SK-N-SH (cell line): ENCODE measurements around the gene CLCN1. TPM values are rescaled to one million over a fixed set of nuclear protein-coding genes. Genes with fewer than 3 reads are reported as not detected.

Experiments used
- CTCF ChIA-PET: fragments of 300-600, 350-600 bp; formaldehyde crosslinking; extraction: SDS; loops from one replicate; lab custom pipeline; 2021; lab: Yijun Ruan, JAX
- POLR2A ChIA-PET: fragments of 350-600 bp; sonication (Branson Sonifier 250); formaldehyde crosslinking; extraction: SDS; loops from one replicate; lab custom pipeline; 2020; ENCODE audit warnings: antibody characterized with exemption, inconsistent platforms; lab: Yijun Ruan, JAX
- DNase-seq: peaks from one replicate; pipeline ENCODE4 v3.0.0; 2012
- H2AFZ ChIP-seq: fragments of 200-600 bp; sonication (generic); 2 replicates; pipeline ENCODE4 v1.8.1; 2016; ENCODE audit warnings: antibody characterized with exemption, mild to moderate bottlenecking, low read depth
- H3F3A ChIP-seq: fragments of 200-600 bp; sonication (generic); replicated peaks from 2 replicates; pipeline ENCODE3; 2016; ENCODE audit warnings: antibody characterized with exemption, mild to moderate bottlenecking; ENCODE audit not compliant: insufficient read depth
- H3K27ac ChIP-seq, 2 experiments: fragments of 200-500 bp in 1 of 2; fragments of 200-600 bp in 1 of 2; sonication (Bioruptor generic) in 1 of 2; sonication (generic), shearing (Covaris generic) in 1 of 2; 2 replicates each; pipeline versions ENCODE4 v1.5.1 to v1.6.1; 2014 to 2016; ENCODE audit warnings: low read depth in 2 of 2, inconsistent platforms in 1 of 2, low read length in 1 of 2, mild to moderate bottlenecking in 1 of 2, mixed read lengths in 1 of 2
- H3K27me3 ChIP-seq: fragments of 200-600 bp; sonication (generic), shearing (Covaris generic); 2 replicates; pipeline ENCODE4 v1.6.1; 2016; ENCODE audit warnings: mixed run types; ENCODE audit not compliant: insufficient read depth
- H3K36me3 ChIP-seq, 2 experiments: fragments of 200-500 bp in 1 of 2; fragments of 200-600 bp in 1 of 2; sonication (Bioruptor generic) in 1 of 2; sonication (generic) in 1 of 2; replicated peaks in 1 of 2; 2 replicates each; pipeline versions ENCODE3 to v1.5.1; 2014 to 2016; ENCODE audit warnings: low read length in 1 of 2, mild to moderate bottlenecking in 1 of 2; ENCODE audit not compliant: insufficient read depth in 2 of 2, control insufficient read depth in 1 of 2
- H3K4me1 ChIP-seq, 2 experiments: fragments of 200-500 bp in 1 of 2; fragments of 200-600 bp in 1 of 2; sonication (Bioruptor generic) in 1 of 2; sonication (generic), shearing (Covaris generic) in 1 of 2; 2 replicates each; pipeline versions ENCODE4 v1.5.1 to v1.6.1; 2014 to 2016; ENCODE audit warnings: low read depth in 1 of 2, low read length in 1 of 2, mixed run types in 1 of 2; ENCODE audit not compliant: insufficient read depth in 2 of 2, control insufficient read depth in 1 of 2
- H3K4me2 ChIP-seq: fragments of 200-600 bp; sonication (generic), shearing (Covaris generic); 2 replicates; pipeline ENCODE4 v1.6.1; 2017; ENCODE audit warnings: mixed run types
- H3K4me3 ChIP-seq, 2 experiments: fragments of 200-500 bp in 1 of 2; fragments of 200-600 bp in 1 of 2; sonication (Bioruptor generic) in 1 of 2; sonication (generic), shearing (Covaris generic) in 1 of 2; 2 replicates each; pipeline versions ENCODE4 v1.5.1 to v1.8.1; 2014 to 2016; ENCODE audit warnings: low read depth in 2 of 2, inconsistent platforms in 1 of 2, low read length in 1 of 2, mild to moderate bottlenecking in 1 of 2, mixed read lengths in 1 of 2, moderate library complexity in 1 of 2
- H3K79me2 ChIP-seq: fragments of 200-600 bp; sonication (generic); 2 replicates; pipeline ENCODE4 v1.8.1; 2017; ENCODE audit warnings: mild to moderate bottlenecking; ENCODE audit not compliant: insufficient read depth
- H3K9ac ChIP-seq: fragments of 200-600 bp; sonication (generic); 2 replicates; pipeline ENCODE4 v1.6.1; 2017; ENCODE audit warnings: mixed run types
- H3K9me2 ChIP-seq: fragments of 200-600 bp; sonication (generic); 2 replicates; pipeline ENCODE4 v1.6.1; 2017; ENCODE audit warnings: mixed run types
- H3K9me3 ChIP-seq: fragments of 200-600 bp; sonication (generic); 2 replicates; pipeline ENCODE4 v1.6.1; 2017; ENCODE audit warnings: mixed run types, mild to moderate bottlenecking, moderate library complexity
- H4K20me1 ChIP-seq: fragments of 200-600 bp; sonication (generic); 2 replicates; pipeline ENCODE4 v1.6.1; 2017; ENCODE audit warnings: mild to moderate bottlenecking, mixed run types; ENCODE audit not compliant: insufficient read depth
- CHD2 ChIP-seq: fragments of 150-350 bp; IDR thresholded peaks from 2 replicates; pipeline ENCODE4 v1.6.1; 2018; ENCODE audit warnings: low read length; ENCODE audit not compliant: partially characterized antibody
- CTCF ChIP-seq: fragments of 200-600 bp; sonication (generic); IDR thresholded peaks from 2 replicates; pipeline ENCODE4 v1.6.1; 2017; ENCODE audit warnings: antibody characterized with exemption, mild to moderate bottlenecking, moderate library complexity
- EZH2phosphoT487 ChIP-seq: fragments of 200-600 bp; sonication (generic); IDR thresholded peaks from 2 replicates; pipeline ENCODE4 v1.6.1; 2017; ENCODE audit warnings: low read depth, mixed run types, mild to moderate bottlenecking, antibody characterized with exemption, moderate library complexity, borderline replicate concordance
- FOSL2 ChIP-seq: IDR thresholded peaks from 2 replicates; pipeline ENCODE4 v1.4.0; 2012; ENCODE audit warnings: low read depth, mild to moderate bottlenecking, moderate library complexity, borderline replicate concordance
- FOXM1 ChIP-seq: IDR thresholded peaks from 2 replicates; pipeline ENCODE4 v1.4.0; 2012; ENCODE audit warnings: low read depth, mild to moderate bottlenecking
- GABPA ChIP-seq: IDR thresholded peaks from 2 replicates; pipeline ENCODE4 v1.4.0; 2012; ENCODE audit warnings: low read depth, mild to moderate bottlenecking
- GATA2 ChIP-seq: sonication (generic); formaldehyde crosslinking; IDR thresholded peaks from 2 replicates; pipeline ENCODE4 v1.5.0; 2020; ENCODE audit warnings: mild to moderate bottlenecking, missing genetic modification reagents
- JUND ChIP-seq: IDR thresholded peaks from 2 replicates; pipeline ENCODE4 v1.4.0; 2012
- MEF2A ChIP-seq: IDR thresholded peaks from 2 replicates; pipeline ENCODE4 v1.4.0; 2012; ENCODE audit warnings: low read depth, borderline replicate concordance
- MXI1 ChIP-seq: IDR thresholded peaks from 2 replicates; pipeline ENCODE4 v1.6.1; 2012; ENCODE audit warnings: mild to moderate bottlenecking, low read depth, low read length, improper control_type of control experiment
- NFIC ChIP-seq: IDR thresholded peaks from 2 replicates; pipeline ENCODE4 v1.4.0; 2012; ENCODE audit warnings: borderline replicate concordance
- RAD21 ChIP-seq: IDR thresholded peaks from 2 replicates; pipeline ENCODE4 v1.6.1; 2012; ENCODE audit warnings: mild to moderate bottlenecking, low read length
- RCOR1 ChIP-seq: fragments of 150-350 bp; IDR thresholded peaks from 2 replicates; pipeline ENCODE4 v1.6.1; 2017; ENCODE audit warnings: antibody characterized with exemption, low read length
- SIN3A ChIP-seq: IDR thresholded peaks from 2 replicates; pipeline ENCODE4 v1.6.1; 2012; ENCODE audit warnings: low read depth, mild to moderate bottlenecking, low read length, moderate library complexity, borderline replicate concordance
- SMC3 ChIP-seq: IDR thresholded peaks from 2 replicates; pipeline ENCODE4 v1.6.1; 2012; ENCODE audit warnings: low read depth, low read length, improper control_type of control experiment
- TAF1 ChIP-seq: IDR thresholded peaks from 2 replicates; pipeline ENCODE4 v1.6.1; 2012; ENCODE audit warnings: low read depth, mild to moderate bottlenecking, low read length, moderate library complexity, borderline replicate concordance
- TCF12 ChIP-seq: IDR thresholded peaks from 2 replicates; pipeline ENCODE4 v1.4.0; 2012
- TEAD4 ChIP-seq: IDR thresholded peaks from 2 replicates; pipeline ENCODE4 v1.4.0; 2012; ENCODE audit warnings: mild to moderate bottlenecking, borderline replicate concordance; ENCODE audit not compliant: insufficient read depth
- USF2 ChIP-seq: fragments of 150-350 bp; IDR thresholded peaks from 2 replicates; pipeline ENCODE4 v1.6.1; 2017; ENCODE audit warnings: antibody characterized with exemption, low read length, low read depth, borderline replicate concordance
- WGBS: methylation state at CpG from one replicate; pipeline ENCODE4 v1.1.6; 2017; ENCODE audit warnings: low lambda C conversion rate; 5-methylcytosine and 5-hydroxymethylcytosine counted together
- polyA plus RNA-seq, 3 experiments: library from polyadenylated mRNA; depleted of rRNA; stranded (reverse); fragments of >200 nt; gene quantifications; 2 replicates each; pipeline ENCODE4 v1.2.3, GENCODE V29; 2012
- TF ChIP-seq, protein P1 (sequence below): fragments of 150-350 bp; IDR thresholded peaks from 2 replicates; pipeline ENCODE4 v1.6.1; 2016; ENCODE audit warnings: mild to moderate bottlenecking, low read depth, low read length

CLCN1 gene
- polyA plus RNA-seq, 1 of the 3 experiments (the other 2 are of a cell fraction): 0.12 TPM

- TF ChIP-seq SIN3A (no peak), GABPA (no peak), MEF2A (no peak), RCOR1 (no peak), RAD21 (no peak), TCF12 (no peak), USF2 (no peak), TAF1 (no peak), CTCF (no peak), TEAD4 (no peak)
- TF ChIP-seq, protein P1, sequence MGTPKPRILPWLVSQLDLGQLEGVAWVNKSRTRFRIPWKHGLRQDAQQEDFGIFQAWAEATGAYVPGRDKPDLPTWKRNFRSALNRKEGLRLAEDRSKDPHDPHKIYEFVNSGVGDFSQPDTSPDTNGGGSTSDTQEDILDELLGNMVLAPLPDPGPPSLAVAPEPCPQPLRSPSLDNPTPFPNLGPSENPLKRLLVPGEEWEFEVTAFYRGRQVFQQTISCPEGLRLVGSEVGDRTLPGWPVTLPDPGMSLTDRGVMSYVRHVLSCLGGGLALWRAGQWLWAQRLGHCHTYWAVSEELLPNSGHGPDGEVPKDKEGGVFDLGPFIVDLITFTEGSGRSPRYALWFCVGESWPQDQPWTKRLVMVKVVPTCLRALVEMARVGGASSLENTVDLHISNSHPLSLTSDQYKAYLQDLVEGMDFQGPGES: no peak
Measured at GRCh38 chr7:143283381-143283780, 32.5 kb upstream of the CLCN1 start (continued).

GRCh38 chr7:143284591-143285469 is 31.1 kb upstream of the CLCN1 start, which contains the start of gene TMEM139:
TMEM139 (plus strand) TSS chr7:143284958; CDS start chr7:143285958, 1,000 bp downstream.
- POLR2A ChIA-PET: no interaction called here
- CTCF ChIA-PET: no interaction called here
- 92% methylated on average over 19 of the region's 19 CpGs for WGBS
- no peak for TF ChIP-seq RAD21
- TF ChIP-seq CTCF: no peak
- TF ChIP-seq MXI1: no peak
- TF ChIP-seq CHD2: no peak
- no peak for TF ChIP-seq GATA2
- no peak for TF ChIP-seq FOSL2
- no peak for TF ChIP-seq GABPA
- TF ChIP-seq NFIC: no peak
- TF ChIP-seq TCF12: no peak
- TF ChIP-seq FOXM1: no peak
- no peak for TF ChIP-seq USF2
- TF ChIP-seq JUND: no peak
- TF ChIP-seq EZH2phosphoT487: no peak
- no peak for TF ChIP-seq SMC3

More at GRCh38 chr7:143284591-143285469, 31.1 kb upstream of the CLCN1 start, which contains the start of gene TMEM139:
- Histone ChIP-seq H3F3A (no peaks in the 10 kb centered on the region), H3K4me1 (peaks cover 7 to 19% of the 10 kb centered on the region in 2 experiments; a peak in 3 of 4 replicates), H3K9ac (no peak within 1 kb of the TSS), H3K4me3 (no peak within 1 kb of the TSS), H3K27ac (no peak within 1 kb of the TSS), H3K9me3 (no peaks in the 10 kb centered on the region), H2AFZ (no peak within 1 kb of the TSS), H3K27me3 (no peaks in the 10 kb centered on the region), H4K20me1 (0 out of 2 replicates have a peak, but pooled peaks cover 2% of the 10 kb centered on the region), H3K36me3 (no peaks in the 10 kb centered on the region), H3K9me2 (no peaks in the 10 kb centered on the region), H3K4me2 (no peak within 1 kb of the TSS), H3K79me2 (peaks cover 14% of the 10 kb centered on the region)
- DNase-seq: peak; percentile 56
